Measurements from ENCODE around the gene INSL6. TPM values are rescaled to one million over a fixed set of nuclear protein-coding genes. Genes with fewer than 3 reads are reported as not detected.

The INSL6 gene
- total and polyA plus RNA-seq, 10 of the 15 experiments (the other 5 are each of a cell fraction or from before 2014, with no cell fraction given): 0.10 to 1.6 (median 0.84) TPM; not detected in 7

- Histone ChIP-seq H3K4me3 (no peak overlapping the region), H3K9me3 (replicated peaks; ENCODE audit: control insufficient read depth, insufficient read depth, low read length) (no peaks in the 10 kb centered on the region; the same call in 1 of the 3 replicates), H3K27me3 (replicated peaks in 1 of 2; ENCODE audit: control insufficient read depth in 2 of 2, insufficient read depth in 2 of 2, low read length in 1 of 2) (no peaks in the 10 kb centered on the region), H3K4me1 (ENCODE audit: control insufficient read depth, insufficient read depth, low read length) (no peaks in the 10 kb centered on the region), H4K20me1 (ENCODE audit: control insufficient read depth, insufficient read depth) (no peaks in the 10 kb centered on the region), H3K4me2 (ENCODE audit: control insufficient read depth, insufficient read depth) (no peak overlapping the region), H3K27ac (ENCODE audit: control insufficient read depth, insufficient read depth) (no peak overlapping the region), H3K36me3 (ENCODE audit: control insufficient read depth in 2 of 2, insufficient read depth in 2 of 2, low read length in 1 of 2) (peaks cover 6 to 7% of the 10 kb centered on the region in 2 experiments; a peak in 2 of 4 replicates), H3K9ac (ENCODE audit: control insufficient read depth, insufficient read depth, low read length) (no peak overlapping the region), H3K79me2 (ENCODE audit: control insufficient read depth, insufficient read depth, low read length) (no peaks in the 10 kb centered on the region), H2AFZ (ENCODE audit: control insufficient read depth, low read depth, low read length) (no peak overlapping the region)
- ATAC-seq (no peak), DNase-seq (ENCODE audit: low read depth, low spot score) (no peak), FAIRE-seq (no peak)
- in situ Hi-C loops (cut with MboI) (no loop called here), intact Hi-C loops (cut with micrococcal nuclease; ENCODE audit: unreplicated experiment) (no loop called here)
- ChIA-PET RAD21 (ENCODE audit: unreplicated experiment) (no interaction called here), SMC1A (ENCODE audit: uncharacterized antibody, unreplicated experiment) (interaction anchor here (1.1 kb wide), 1 partner anchor 444 kb away, joined by 3 read pairs; no protein-coding TSS in a partner anchor), POLR2A (no interaction called here), CTCF (no interaction called here)
- no TSS peak for BruUV-seq (replicated peaks)
- WGBS (ENCODE audit: insufficient coverage, insufficient replicate concordance, low lambda C conversion rate, missing lambda C conversion rate): 82% methylated on average over 1 of the region's 1 CpG
- TF ChIP-seq E2F4 (IDR thresholded peaks at IDR 0.05; ENCODE audit: low read depth, low read length) (no peak), FOS (IDR thresholded peaks at IDR 0.05; ENCODE audit: borderline replicate concordance, extremely low read depth, insufficient read length) (no peak), SREBF1 (IDR thresholded peaks at IDR 0.05; ENCODE audit: low read length) (no peak), CEBPB (IDR thresholded peaks at IDR 0.05; ENCODE audit: borderline replicate concordance in 1 of 2, low read depth in 2 of 2, low read length in 2 of 2) (no peak), MAX (IDR thresholded peaks at IDR 0.05; ENCODE audit: low read depth, low read length) (no peak), HDAC6 (IDR thresholded peaks at IDR 0.05; ENCODE audit: unreplicated experiment) (no peak), SUPT20H (IDR thresholded peaks at IDR 0.05; ENCODE audit: borderline replicate concordance, control insufficient read depth, low read depth, low read length) (no peak), ATF7 (IDR thresholded peaks at IDR 0.05; ENCODE audit: low read depth) (no peak), IKZF1 (conservative IDR thresholded peaks at IDR 0.05) (no peak), E2F8 (IDR thresholded peaks at IDR 0.05; ENCODE audit: low read depth, partially characterized antibody) (no peak), ELK1 (IDR thresholded peaks at IDR 0.05; ENCODE audit: low read depth, low read length) (no peak), EGR1 (IDR thresholded peaks at IDR 0.05; ENCODE audit: borderline replicate concordance in 1 of 2, low read depth in 2 of 2, low read length in 2 of 2) (no peak), ATF3 (IDR thresholded peaks at IDR 0.05; ENCODE audit: borderline replicate concordance, extremely low read depth, low read depth, low read length) (no peak), BCLAF1 (IDR thresholded peaks at IDR 0.05) (no peak), MXI1 (IDR thresholded peaks at IDR 0.05; ENCODE audit: low read depth, low read length) (no peak)
Observed at GRCh38 chr9:5146241-5146640, 39.2 kb downstream of the INSL6 start.

Measured in GM12878 (cell line).